ENCODE data around the gene STK39.

Gene STK39

GRCh38 chr2:167916756-167917155 lies 330.6 kb downstream of the STK39 start:
- TF ChIP-seq, protein P1, sequence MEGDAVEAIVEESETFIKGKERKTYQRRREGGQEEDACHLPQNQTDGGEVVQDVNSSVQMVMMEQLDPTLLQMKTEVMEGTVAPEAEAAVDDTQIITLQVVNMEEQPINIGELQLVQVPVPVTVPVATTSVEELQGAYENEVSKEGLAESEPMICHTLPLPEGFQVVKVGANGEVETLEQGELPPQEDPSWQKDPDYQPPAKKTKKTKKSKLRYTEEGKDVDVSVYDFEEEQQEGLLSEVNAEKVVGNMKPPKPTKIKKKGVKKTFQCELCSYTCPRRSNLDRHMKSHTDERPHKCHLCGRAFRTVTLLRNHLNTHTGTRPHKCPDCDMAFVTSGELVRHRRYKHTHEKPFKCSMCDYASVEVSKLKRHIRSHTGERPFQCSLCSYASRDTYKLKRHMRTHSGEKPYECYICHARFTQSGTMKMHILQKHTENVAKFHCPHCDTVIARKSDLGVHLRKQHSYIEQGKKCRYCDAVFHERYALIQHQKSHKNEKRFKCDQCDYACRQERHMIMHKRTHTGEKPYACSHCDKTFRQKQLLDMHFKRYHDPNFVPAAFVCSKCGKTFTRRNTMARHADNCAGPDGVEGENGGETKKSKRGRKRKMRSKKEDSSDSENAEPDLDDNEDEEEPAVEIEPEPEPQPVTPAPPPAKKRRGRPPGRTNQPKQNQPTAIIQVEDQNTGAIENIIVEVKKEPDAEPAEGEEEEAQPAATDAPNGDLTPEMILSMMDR (IDR thresholded peaks at IDR 0.05; ENCODE audit: borderline replicate concordance, insufficient read depth, low read depth, low read length) = no peak
- no peak overlapping the region for H3K4me3 ChIP-seq (ENCODE audit: low read depth, low read length)

DNA sequence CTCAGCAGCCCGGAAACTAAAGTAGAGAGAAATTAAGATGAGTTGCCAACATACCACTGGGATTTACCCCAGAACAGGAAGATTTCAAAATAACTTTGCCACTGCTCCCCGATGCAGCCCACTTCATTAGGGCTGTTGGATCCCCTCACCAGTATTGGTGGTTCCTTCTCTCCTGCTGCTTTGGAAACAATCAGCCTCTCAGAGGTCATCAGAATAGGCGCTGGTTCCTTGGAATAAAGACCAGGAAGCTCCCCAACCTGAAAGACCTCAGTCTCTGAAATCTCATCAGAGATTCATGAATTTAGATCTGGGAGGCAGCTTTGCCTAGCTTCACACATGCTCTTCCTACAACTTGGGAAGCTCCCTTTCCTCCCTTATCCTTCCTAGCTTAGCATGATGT lies 332.4 kb downstream of the STK39 start:
- TF ChIP-seq, protein P1 (IDR thresholded peaks at IDR 0.05; ENCODE audit: borderline replicate concordance, insufficient read depth, low read depth, low read length) = no peak
- no peak overlapping the region for H3K4me3 ChIP-seq (ENCODE audit: low read depth, low read length)

GRCh38 chr2:167908786-167909185 lies 338.6 kb downstream of the STK39 start:
- H3K4me3 ChIP-seq (ENCODE audit: low read depth, low read length) = no peak overlapping the region
- TF ChIP-seq, protein P1 (IDR thresholded peaks at IDR 0.05; ENCODE audit: borderline replicate concordance, insufficient read depth, low read depth, low read length) = no peak

GRCh38 chr2:167905668-167906067 lies 341.7 kb downstream of the STK39 start:
- TF ChIP-seq, protein P1 (IDR thresholded peaks at IDR 0.05; ENCODE audit: borderline replicate concordance, insufficient read depth, low read depth, low read length) = no peak
- no peak overlapping the region for H3K4me3 ChIP-seq (ENCODE audit: low read depth, low read length)
